Activated naive CD4-positive, alpha-beta T cell treated with anti-CD3 and anti-CD28 coated beads, Interleukin-2, amount 50 U/mL, for 72 hours (primary cell): ENCODE measurements around the gene KRT26. TPM values are rescaled to one million over a fixed set of nuclear protein-coding genes. Genes with fewer than 3 reads are reported as not detected.

Experiments used
- total RNA-seq, 2 donors: library from RNA; stranded (reverse); gene quantifications; one replicate each; pipeline ENCODE4 v1.2.3, GENCODE V29; 2022

The KRT26 gene
- total RNA-seq, 2 donors from 2014 or later: not detected

Other genes with a start within 250 kb of the KRT26 start
- 100 to 1,000 TPM; 287 to 301 TPM for gene CCR7, start 206.7 kb downstream of the KRT26 start, total RNA-seq
- 10 to 100 TPM; 85.6 to 93.9 TPM for gene SMARCE1, start 124.4 kb downstream of the KRT26 start, total RNA-seq
- gene KRT222, start 107.0 kb downstream of the KRT26 start, total RNA-seq: not detected
- not detected for gene KRT24, start 68.4 kb downstream of the KRT26 start, total RNA-seq
- gene KRT25, start 16.9 kb downstream of the KRT26 start, total RNA-seq: not detected
- gene KRT27, start 10.3 kb upstream of the KRT26 start, total RNA-seq: not detected
- not detected for gene KRT28, start 27.8 kb upstream of the KRT26 start, total RNA-seq
- gene KRT10, start 50.4 kb upstream of the KRT26 start, total RNA-seq: 10 to 100 TPM; 28.2 to 33.2 TPM
- gene KRT12, start 95.0 kb upstream of the KRT26 start, total RNA-seq: not detected
- not detected for gene KRT20, start 113.0 kb upstream of the KRT26 start, total RNA-seq
- gene KRT23, start 165.4 kb upstream of the KRT26 start, total RNA-seq: not detected
- gene KRT39, start 194.7 kb upstream of the KRT26 start, total RNA-seq: not detected
- gene KRT40, start 212.1 kb upstream of the KRT26 start, total RNA-seq: not detected
- gene KRTAP3-3, start 222.0 kb upstream of the KRT26 start, total RNA-seq: not detected
- not detected for gene KRTAP3-2, start 227.7 kb upstream of the KRT26 start, total RNA-seq
- gene KRTAP3-1, start 236.9 kb upstream of the KRT26 start, total RNA-seq: not detected